Right kidney (tissue), 1 donor: Measurements from ENCODE around the gene DYNC2I2.
"Not testable (repeated sequence)": the region's sequence is repeated elsewhere in the genome, so short reads cannot be mapped to it uniquely, and the experiment has no call there.

Source experiments
- DNase-seq: peaks from one replicate; pipeline ENCODE4 v3.0.0-alpha.2; 2016

The DYNC2I2 gene

GRCh38 chr9:128619127-128619526, 37.5 kb downstream of the DYNC2I2 start:
- no peak for DNase-seq

DNA sequence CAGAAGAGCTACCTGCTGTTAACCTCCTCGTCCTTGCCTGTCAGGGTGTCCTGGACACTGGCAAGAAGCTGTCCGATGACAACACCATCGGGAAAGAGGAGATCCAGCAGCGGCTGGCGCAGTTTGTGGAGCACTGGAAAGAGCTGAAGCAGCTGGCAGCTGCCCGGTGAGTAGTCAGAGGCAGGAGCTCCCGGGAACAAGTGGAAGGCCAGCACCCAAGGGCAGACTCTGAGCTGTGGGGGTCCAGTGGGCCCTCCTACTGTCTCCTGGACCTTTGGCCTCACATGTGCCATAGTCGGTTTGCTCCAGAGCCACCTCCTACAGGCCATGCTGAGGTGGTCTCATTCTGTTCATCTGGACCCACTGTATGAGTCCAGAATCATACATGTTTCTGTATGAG, 38.7 kb downstream of the DYNC2I2 start:
- DNase-seq = no peak

GRCh38 chr9:128615571-128615970, 41.1 kb downstream of the DYNC2I2 start:
- no peak for DNase-seq

DNA sequence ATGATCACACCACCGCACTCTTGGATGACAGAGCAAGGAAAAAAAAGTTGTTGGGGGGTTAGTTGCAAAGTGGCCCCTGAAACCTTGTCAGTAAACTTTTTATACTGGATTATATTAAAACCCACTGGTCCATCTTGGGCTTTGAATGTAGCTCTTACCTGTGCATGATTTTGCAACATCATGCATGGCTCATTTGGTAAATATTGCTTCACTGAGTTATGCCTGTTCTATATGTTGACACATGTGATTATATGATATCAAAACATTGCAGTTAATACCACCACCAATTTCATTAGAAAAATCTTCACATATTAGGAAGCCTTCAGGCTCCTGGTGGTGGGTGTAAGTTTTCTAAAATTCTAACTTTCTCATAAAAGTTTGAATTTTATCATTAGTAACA, 41.9 kb downstream of the DYNC2I2 start:
- DNase-seq = no peak

- no peak for DNase-seq
These were observed 44.9 kb downstream of the DYNC2I2 start for GRCh38 chr9:128611600-128612394.

DNA sequence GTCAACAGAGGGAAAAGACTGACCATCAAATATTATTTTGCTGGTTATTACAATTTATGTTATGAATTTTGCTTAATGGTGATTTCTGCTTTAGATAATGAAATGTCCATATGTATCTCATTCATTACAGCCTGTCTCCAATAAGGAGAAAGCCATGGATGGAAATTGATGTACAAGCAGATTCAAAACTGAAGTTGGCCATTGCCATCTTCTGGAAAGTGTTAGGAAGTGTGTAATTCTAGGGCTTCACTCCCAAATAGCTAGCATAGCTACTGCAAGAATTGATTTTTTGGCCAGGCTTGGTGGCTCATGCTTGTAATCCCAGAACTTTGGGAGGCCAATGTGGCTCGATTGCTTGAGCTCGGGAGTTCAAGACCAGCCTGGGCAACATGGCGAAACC, 45.8 kb downstream of the DYNC2I2 start:
- DNase-seq = no peak

- no peak for DNase-seq
These were observed 48.9 kb downstream of the DYNC2I2 start for GRCh38 chr9:128607642-128608350.

DNA sequence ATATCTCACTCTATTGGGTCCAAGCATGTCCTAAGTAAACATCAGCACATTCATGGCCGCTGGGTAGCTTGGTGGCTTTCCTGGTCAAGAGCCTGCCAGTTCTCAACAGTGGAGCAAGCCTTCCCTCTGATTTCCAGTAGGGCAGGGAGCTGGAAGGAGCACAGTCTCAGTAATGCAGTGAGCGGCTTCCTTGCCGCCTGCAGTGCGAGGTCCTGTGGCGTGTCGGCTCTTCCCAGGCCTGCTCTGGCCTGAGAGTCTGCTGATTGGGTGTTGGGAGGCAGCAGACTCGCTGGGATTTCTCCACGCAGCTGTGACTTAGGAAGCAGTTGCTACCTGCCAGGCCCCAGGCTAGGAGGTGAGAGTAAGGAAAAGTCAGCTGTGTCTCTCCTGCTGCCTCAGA, 53.0 kb downstream of the DYNC2I2 start:
- no peak for DNase-seq

DNA sequence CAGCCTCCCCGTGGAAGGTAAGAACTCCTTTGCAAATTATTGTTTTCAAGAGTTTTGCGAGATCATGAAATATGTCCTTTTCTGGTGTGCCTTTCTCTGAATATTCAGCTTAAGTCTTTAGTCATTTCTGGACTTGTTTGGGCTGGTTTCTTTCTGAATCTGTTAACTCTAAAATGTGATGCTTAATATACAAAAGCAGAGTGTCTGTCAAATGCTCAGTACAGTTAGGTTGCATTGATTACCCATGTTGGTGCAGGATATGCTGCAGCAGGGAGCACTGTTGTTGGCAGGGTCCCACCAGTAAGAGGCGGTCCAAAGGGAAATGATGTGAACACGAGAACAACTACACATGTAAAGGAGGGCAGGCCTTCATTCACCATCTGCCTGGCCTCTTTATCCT, 56.5 kb downstream of the DYNC2I2 start:
- DNase-seq = no peak

DNA sequence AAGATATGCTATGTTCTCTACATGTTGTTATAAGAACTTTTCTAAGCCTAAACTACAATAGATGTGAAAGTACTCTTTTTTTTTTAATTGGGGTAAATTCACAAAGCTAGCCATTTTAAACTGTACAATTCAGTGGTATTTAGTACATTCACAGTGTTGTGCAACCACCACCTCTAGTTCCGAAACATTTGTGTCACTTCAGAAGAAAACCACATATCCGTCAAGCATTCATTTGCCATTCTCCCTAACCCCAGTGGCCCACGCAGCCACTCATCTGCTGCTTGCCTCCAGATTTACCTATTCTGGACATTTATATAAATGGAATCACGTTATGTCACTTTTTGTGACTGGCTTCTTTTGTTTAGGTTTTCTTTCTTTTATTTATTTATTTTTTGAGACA, 61.2 kb downstream of the DYNC2I2 start:
- DNase-seq = no peak

DNA sequence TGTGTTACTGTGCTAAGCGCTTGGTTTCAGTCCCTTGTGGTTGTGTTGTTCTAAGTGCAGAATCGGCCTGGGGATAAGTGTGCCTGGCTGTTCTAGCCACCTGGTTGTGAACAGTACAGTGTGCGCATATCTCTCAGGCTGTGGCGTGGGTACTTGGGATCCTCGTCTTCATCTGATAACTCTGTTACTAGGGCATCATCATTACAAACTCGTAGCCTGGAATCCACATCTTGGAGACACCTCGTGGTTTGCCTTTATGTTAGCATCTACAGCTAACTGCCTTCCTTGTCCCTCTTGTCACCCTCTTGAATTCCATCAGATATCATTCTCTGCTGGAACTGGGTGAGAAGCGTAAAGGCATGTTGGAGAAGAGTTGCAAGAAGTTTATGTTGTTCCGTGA, 62.8 kb downstream of the DYNC2I2 start:
- DNase-seq = no peak

DNA sequence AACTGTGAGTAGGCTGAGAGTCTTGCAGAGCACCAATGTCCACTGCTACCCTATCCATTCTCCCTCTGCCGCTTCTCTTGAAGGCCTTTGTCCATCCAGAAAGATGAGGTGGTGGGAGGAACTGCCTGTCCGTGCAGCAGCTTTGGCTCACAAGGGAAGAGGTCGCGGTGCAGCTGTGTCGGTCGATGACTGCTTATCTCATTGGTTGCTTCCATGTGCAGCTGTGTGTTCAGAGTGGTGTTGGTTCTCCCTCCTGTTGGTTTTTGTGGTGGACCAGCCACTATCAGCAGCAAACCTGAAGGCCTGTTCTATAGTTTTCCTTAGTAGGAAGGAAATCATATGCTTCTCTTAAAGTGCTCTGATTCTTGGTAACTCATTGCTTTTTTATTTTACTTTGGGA, 63.6 kb downstream of the DYNC2I2 start:
- DNase-seq = no peak

- no peak for DNase-seq
These were observed 67.9 kb downstream of the DYNC2I2 start for GRCh38 chr9:128588581-128589233.

- DNase-seq = no peak
These were observed 69.2 kb downstream of the DYNC2I2 start for GRCh38 chr9:128587453-128587852.

DNA sequence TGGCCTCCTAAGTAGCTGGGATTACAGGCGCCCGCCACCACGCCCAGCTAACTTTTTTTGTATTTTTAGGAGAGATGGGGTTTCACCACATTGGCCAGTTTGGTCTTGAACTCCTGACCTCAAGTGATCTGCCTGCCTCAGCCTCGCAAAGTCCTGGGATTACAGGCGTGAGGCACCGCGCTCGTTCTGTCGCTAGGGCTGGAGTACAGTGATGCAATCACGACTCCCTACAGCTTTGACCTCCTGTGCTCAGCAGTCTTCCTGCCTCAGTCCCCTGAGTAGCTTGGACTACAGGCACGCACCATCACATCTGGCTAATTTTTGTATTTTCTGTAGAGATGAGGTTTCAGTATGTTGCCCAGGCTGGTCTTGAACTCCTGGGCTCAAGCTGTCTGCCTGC, 69.7 kb downstream of the DYNC2I2 start:
- not testable (repeated sequence) for DNase-seq

DNA sequence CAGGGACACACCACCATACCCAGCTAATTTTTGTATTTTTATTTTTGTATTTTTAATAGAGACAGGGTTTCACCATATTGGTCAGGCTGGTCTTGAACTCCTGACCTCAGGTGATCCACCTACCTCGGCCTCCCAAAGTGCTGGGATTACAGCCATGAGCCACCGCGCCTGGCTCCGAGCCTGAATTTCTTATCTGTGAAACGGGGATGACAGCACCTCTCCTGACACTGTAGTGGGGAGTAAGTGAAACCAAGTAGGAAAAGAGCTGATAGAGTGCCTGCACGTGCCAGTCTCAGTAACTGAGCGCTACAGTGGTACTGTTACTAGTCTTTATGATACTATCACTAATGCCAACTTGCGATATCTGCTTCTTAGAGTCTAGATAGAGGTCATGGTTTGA, 71.5 kb downstream of the DYNC2I2 start:
- DNase-seq = not testable (repeated sequence)
